ENCODE results near the gene GLOD4. TPM values are rescaled to one million over a fixed set of nuclear protein-coding genes. Genes with fewer than 3 reads are reported as not detected.

The GLOD4 gene
- total and polyA plus RNA-seq, 2 of the 4 experiments (the other 2 are of a cell fraction) = 26.3 to 36.7 TPM

GRCh38 chr17:791829-792228 is 9.7 kb upstream of the GLOD4 start:
- WGBS, 2 experiments (ENCODE audit: extremely low coverage in 2 of 2, insufficient read length in 1 of 2) = 94% methylated on average over 8 of the region's 19 CpGs; no CpG with 5 or more reads in 1 of the 2 experiments
- ATAC-seq (ENCODE audit: low read depth) (no peak), DNase-seq (no peak)
- Histone ChIP-seq H3K14ac (replicated peaks; ENCODE audit: low read depth, low read length) (no peak overlapping the region), H4K5ac (ENCODE audit: low read depth, low read length) (no peak overlapping the region), H2BK15ac (ENCODE audit: low read depth, low read length) (no peak overlapping the region), H3K4me3 (ENCODE audit: insufficient read depth, low read depth, low read length) (no peak overlapping the region), H2BK120ac (ENCODE audit: low read depth, low read length) (no peak overlapping the region), H3K9me1 (ENCODE audit: insufficient read depth, low read length) (peaks cover 7% of the 10 kb centered on the region; the same call in 1 of the 2 replicates), H3K9me3 (ENCODE audit: control insufficient read depth, insufficient read depth, low read length) (no peaks in the 10 kb centered on the region), H4K91ac (ENCODE audit: insufficient read depth, low read depth, low read length) (no peak overlapping the region), H3K9ac (ENCODE audit: low read depth, low read length) (no peak overlapping the region), H2AFZ (replicated peaks; ENCODE audit: low read length, poor library complexity) (no peak overlapping the region), H2AK5ac (ENCODE audit: low read depth, low read length) (no peak overlapping the region), H4K20me1 (ENCODE audit: insufficient read depth, low read length) (peaks cover 15% of the 10 kb centered on the region), H2BK5ac (ENCODE audit: low read depth, low read length, poor library complexity, severe bottlenecking) (no peak overlapping the region), H2AK9ac (replicated peaks; ENCODE audit: low read depth, low read length, poor library complexity) (no peak overlapping the region), H3K27ac (ENCODE audit: insufficient read depth, low read length) (no peak overlapping the region), H3K27me3 (ENCODE audit: control insufficient read depth, insufficient read depth, low read length) (no peaks in the 10 kb centered on the region), H3K36me3 (ENCODE audit: control insufficient read depth, insufficient read depth, low read length) (peaks cover 35% of the 10 kb centered on the region), H3K4ac (ENCODE audit: low read depth, low read length) (no peak overlapping the region), H4K8ac (ENCODE audit: low read depth in 2 of 2, low read length in 2 of 2) (no peak overlapping the region), H3K23ac (ENCODE audit: low read depth, low read length) (no peak overlapping the region), H3K4me1 (ENCODE audit: control insufficient read depth, insufficient read depth, low read length) (peaks cover 14% of the 10 kb centered on the region; the same call in 1 of the 2 replicates), H2BK20ac (ENCODE audit: low read depth, low read length) (no peak overlapping the region), H3K56ac (ENCODE audit: extremely low read depth, insufficient read depth, low read length) (no peak overlapping the region), H3K18ac (ENCODE audit: low read depth, low read length) (no peak overlapping the region), H3K4me2 (ENCODE audit: low read depth, low read length) (no peak overlapping the region), H3K79me1 (ENCODE audit: low read depth in 1 of 2, low read length in 2 of 2) (peaks cover 11 to 42% of the 10 kb centered on the region in 2 experiments; a peak in 3 of 4 replicates)
- in situ Hi-C loops (cut with MboI; ENCODE audit: low sequenced_read_pairs) = no loop called here
- no TSS peak for BruUV-seq (replicated peaks)
- ChIA-PET CTCF (no interaction called here), POLR2A (ENCODE audit: unreplicated experiment) (no interaction called here)
- dilution Hi-C loops (cut with HindIII; ENCODE audit: low sequenced_read_pairs, unreplicated experiment) = loop anchor here (25.0 kb wide), 1 partner anchor 195 kb away; the partner anchor contains the start of genes NXN and TIMM22
- intact Hi-C loops (cut with micrococcal nuclease) = loop anchor here (10.0 kb wide), 1 partner anchor 113 kb away; no protein-coding TSS in a partner anchor
- no peak for TF ChIP-seq SMC3 (IDR thresholded peaks at IDR 0.05; ENCODE audit: low read depth, low read length)
- no peak for TF ChIP-seq RCOR1 (IDR thresholded peaks at IDR 0.05; ENCODE audit: insufficient replicate concordance, low read length)
- no peak for TF ChIP-seq FOS (IDR thresholded peaks at IDR 0.05; ENCODE audit: low read depth, low read length)
- TF ChIP-seq NFE2L2 (IDR thresholded peaks at IDR 0.05; ENCODE audit: low read depth, low read length) = no peak
- TF ChIP-seq POLR2A (IDR thresholded peaks at IDR 0.05; ENCODE audit: low read depth, low read length) = no peak
- TF ChIP-seq CEBPB (IDR thresholded peaks at IDR 0.05; ENCODE audit: low read depth, low read length) = no peak
- TF ChIP-seq CTCF (conservative IDR thresholded peaks at IDR 0.05; ENCODE audit: low read depth, low read length) = no peak
- TF ChIP-seq USF2 (IDR thresholded peaks at IDR 0.05; ENCODE audit: low read depth, low read length) = no peak
- TF ChIP-seq MAFK (IDR thresholded peaks at IDR 0.05; ENCODE audit: low read depth, low read length) = no peak
- no peak for TF ChIP-seq MAZ (IDR thresholded peaks at IDR 0.05; ENCODE audit: borderline replicate concordance, low read depth, low read length)
- no peak for TF ChIP-seq RFX5 (IDR thresholded peaks at IDR 0.05; ENCODE audit: low read depth, low read length)

All from IMR-90 (cell line).